Cardiac fibroblast (primary cell): ENCODE measurements around the gene CENPX.
"Not testable (repeated sequence)": the region's sequence is repeated elsewhere in the genome, so short reads cannot be mapped to it uniquely, and the experiment has no call there.

ENCODE experiments used
- DNase-seq, 2 donors: peaks; one replicate each; pipeline versions ENCODE4 v3.0.0 to v3.0.0-alpha.2; 2010; ENCODE audit warnings: low read depth in 2 of 2
- H3K4me3 ChIP-seq, 2 donors: replicated peaks in 1 of 2; 1 replicate in 1 of 2; 2 replicates in 1 of 2; pipeline ENCODE4 v1.5.1; 2011; ENCODE audit warnings: low read depth in 2 of 2, low read length in 2 of 2, mild to moderate bottlenecking in 2 of 2, moderate library complexity in 1 of 2
- CTCF ChIP-seq: IDR thresholded peaks from one replicate; pipeline ENCODE4 v1.5.1; 2011; ENCODE audit warnings: low read depth, mild to moderate bottlenecking, low read length, inconsistent platforms

Gene CENPX

GRCh38 chr17:82046903-82047302, 24.2 kb upstream of the CENPX start:
- no peak overlapping the region for H3K4me3 ChIP-seq
- TF ChIP-seq CTCF = no peak
- DNase-seq = no peak

GRCh38 chr17:82045936-82046484, 23.3 kb upstream of the CENPX start:
- DNase-seq = no peak
- TF ChIP-seq CTCF = no peak
- H3K4me3 ChIP-seq = no peak overlapping the region

GRCh38 chr17:82043507-82043906, 20.8 kb upstream of the CENPX start:
- no peak for TF ChIP-seq CTCF
- no peak overlapping the region for H3K4me3 ChIP-seq
- DNase-seq = no peak

- no peak overlapping the region for H3K4me3 ChIP-seq
- DNase-seq = no peak
- TF ChIP-seq CTCF = no peak
These were observed 20.0 kb upstream of the CENPX start for GRCh38 chr17:82042649-82043048.

- peak in 1 of 2 donors; percentile 34 for DNase-seq
- TF ChIP-seq CTCF = no peak
These were observed 18.6 kb upstream of the CENPX start for GRCh38 chr17:82041144-82041814.

GRCh38 chr17:82039695-82040299, 17.1 kb upstream of the CENPX start:
- no peak for TF ChIP-seq CTCF
- no peak for DNase-seq
- H3K4me3 ChIP-seq = no peak overlapping the region

More at GRCh38 chr17:82041144-82041814, 18.6 kb upstream of the CENPX start:
- no peak overlapping the region for H3K4me3 ChIP-seq

GRCh38 chr17:82038796-82039409, 16.2 kb upstream of the CENPX start:
- H3K4me3 ChIP-seq, DNase-seq: not testable (repeated sequence)
